ENCODE data around the gene ITGB1BP1. TPM values are rescaled to one million over a fixed set of nuclear protein-coding genes. Genes with fewer than 3 reads are reported as not detected.

The ITGB1BP1 gene
- total RNA-seq, 1 donor from 2014 or later: 97.3 TPM

DNA sequence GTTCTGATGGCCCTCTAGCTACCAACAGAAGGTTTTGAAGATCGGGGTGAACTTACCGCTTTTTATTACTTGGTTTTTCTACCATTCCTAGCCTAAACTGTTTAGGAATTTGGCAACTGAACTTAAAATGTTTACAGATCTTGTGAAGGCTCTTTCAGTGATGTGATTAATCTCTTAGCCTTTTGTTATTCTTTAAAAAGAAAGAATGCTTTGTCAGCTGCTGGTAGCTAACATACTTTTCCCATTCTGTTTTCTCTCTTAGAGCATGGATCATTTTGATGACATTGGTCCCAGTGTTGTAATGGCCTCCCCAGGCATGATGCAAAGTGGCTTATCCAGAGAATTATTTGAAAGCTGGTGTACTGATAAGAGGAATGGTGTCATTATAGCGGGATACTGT is 18.2 kb upstream of the ITGB1BP1 start:
- Mint-ChIP-seq H3K36me3 (ENCODE audit: low read depth, unreplicated experiment) (peaks cover 27% of the 10 kb centered on the region), H3K27me3 (ENCODE audit: unreplicated experiment) (no peaks in the 10 kb centered on the region)
- no peak for DNase-seq (ENCODE audit: low spot score)

DNA sequence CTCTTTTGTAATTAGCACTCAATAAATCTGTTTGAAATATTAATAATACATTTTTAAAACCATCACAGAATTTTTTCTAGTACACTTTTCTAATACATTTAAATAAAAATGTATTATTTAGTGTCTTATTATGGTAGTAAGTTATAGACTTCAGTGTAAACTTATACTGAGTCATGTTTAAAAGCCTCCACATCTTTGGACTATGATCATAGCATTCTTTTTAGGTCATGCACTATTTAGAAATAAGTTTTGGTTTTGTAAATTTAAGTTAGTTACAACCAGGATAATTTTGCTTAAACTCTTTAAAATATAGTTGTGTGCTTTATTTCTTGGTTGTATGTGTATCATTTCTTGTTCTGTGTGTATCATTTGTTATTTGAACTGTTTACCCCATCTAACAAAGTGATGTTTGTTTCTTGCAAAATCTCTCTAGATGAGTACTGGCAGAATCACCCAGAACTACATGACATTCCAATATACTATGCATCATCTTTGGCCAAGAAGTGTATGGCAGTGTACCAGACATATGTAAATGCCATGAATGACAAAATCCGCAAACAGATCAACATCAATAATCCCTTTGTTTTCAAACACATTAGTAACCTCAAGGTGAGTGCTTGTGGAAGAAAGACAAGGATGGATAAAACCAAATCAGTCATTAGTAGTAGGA is 16.9 kb upstream of the ITGB1BP1 start:
- Mint-ChIP-seq H3K4me3 (ENCODE audit: unreplicated experiment) (no peak overlapping the region), H3K9me3 (ENCODE audit: unreplicated experiment) (no peaks in the 10 kb centered on the region), H3K27ac (ENCODE audit: unreplicated experiment) (no peak overlapping the region), H3K36me3 (ENCODE audit: low read depth, unreplicated experiment) (peaks cover 22% of the 10 kb centered on the region), H3K4me1 (ENCODE audit: unreplicated experiment) (no peaks in the 10 kb centered on the region), H3K27me3 (ENCODE audit: unreplicated experiment) (no peaks in the 10 kb centered on the region)
- TF ChIP-seq, protein P1, sequence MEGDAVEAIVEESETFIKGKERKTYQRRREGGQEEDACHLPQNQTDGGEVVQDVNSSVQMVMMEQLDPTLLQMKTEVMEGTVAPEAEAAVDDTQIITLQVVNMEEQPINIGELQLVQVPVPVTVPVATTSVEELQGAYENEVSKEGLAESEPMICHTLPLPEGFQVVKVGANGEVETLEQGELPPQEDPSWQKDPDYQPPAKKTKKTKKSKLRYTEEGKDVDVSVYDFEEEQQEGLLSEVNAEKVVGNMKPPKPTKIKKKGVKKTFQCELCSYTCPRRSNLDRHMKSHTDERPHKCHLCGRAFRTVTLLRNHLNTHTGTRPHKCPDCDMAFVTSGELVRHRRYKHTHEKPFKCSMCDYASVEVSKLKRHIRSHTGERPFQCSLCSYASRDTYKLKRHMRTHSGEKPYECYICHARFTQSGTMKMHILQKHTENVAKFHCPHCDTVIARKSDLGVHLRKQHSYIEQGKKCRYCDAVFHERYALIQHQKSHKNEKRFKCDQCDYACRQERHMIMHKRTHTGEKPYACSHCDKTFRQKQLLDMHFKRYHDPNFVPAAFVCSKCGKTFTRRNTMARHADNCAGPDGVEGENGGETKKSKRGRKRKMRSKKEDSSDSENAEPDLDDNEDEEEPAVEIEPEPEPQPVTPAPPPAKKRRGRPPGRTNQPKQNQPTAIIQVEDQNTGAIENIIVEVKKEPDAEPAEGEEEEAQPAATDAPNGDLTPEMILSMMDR (IDR thresholded peaks at IDR 0.05; ENCODE audit: unreplicated experiment): no peak
- no peak for DNase-seq (ENCODE audit: low spot score)

More for the DNA sequence above, 18.2 kb upstream of the ITGB1BP1 start:
- TF ChIP-seq, protein P1 (IDR thresholded peaks at IDR 0.05; ENCODE audit: unreplicated experiment): no peak
- H3K4me3 Mint-ChIP-seq (ENCODE audit: unreplicated experiment): no peak overlapping the region
- H3K27ac Mint-ChIP-seq (ENCODE audit: unreplicated experiment): no peak overlapping the region
- H3K4me1 Mint-ChIP-seq (ENCODE audit: unreplicated experiment): no peaks in the 10 kb centered on the region
- no peaks in the 10 kb centered on the region for H3K9me3 Mint-ChIP-seq (ENCODE audit: unreplicated experiment)

DNA sequence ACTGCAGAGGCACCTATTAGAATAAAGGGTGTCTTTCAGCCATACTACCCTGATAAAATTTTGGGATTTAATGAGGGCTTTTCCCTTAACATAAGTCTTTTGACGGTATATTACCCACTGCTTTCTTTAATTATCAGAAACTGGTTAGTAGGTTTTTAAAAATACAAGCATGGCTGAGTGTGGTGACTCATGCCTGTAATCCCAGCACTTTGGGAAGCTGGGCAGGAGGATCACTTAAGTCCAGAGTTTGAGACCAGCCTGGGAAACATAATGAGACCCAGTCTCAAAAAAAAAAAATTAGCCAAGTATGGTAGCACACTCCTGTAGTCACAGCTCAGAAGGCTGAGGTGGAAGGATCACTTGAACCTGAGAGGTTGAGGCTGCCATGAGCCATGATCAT is 16.2 kb upstream of the ITGB1BP1 start:
- no peak overlapping the region for H3K27ac Mint-ChIP-seq (ENCODE audit: unreplicated experiment)
- H3K4me3 Mint-ChIP-seq (ENCODE audit: unreplicated experiment): no peak overlapping the region
- no peaks in the 10 kb centered on the region for H3K4me1 Mint-ChIP-seq (ENCODE audit: unreplicated experiment)
- no peaks in the 10 kb centered on the region for H3K9me3 Mint-ChIP-seq (ENCODE audit: unreplicated experiment)
- no peak for DNase-seq (ENCODE audit: low spot score)
- H3K36me3 Mint-ChIP-seq (ENCODE audit: low read depth, unreplicated experiment): peaks cover 17% of the 10 kb centered on the region
- TF ChIP-seq, protein P1 (IDR thresholded peaks at IDR 0.05; ENCODE audit: unreplicated experiment): no peak
- no peaks in the 10 kb centered on the region for H3K27me3 Mint-ChIP-seq (ENCODE audit: unreplicated experiment)

DNA sequence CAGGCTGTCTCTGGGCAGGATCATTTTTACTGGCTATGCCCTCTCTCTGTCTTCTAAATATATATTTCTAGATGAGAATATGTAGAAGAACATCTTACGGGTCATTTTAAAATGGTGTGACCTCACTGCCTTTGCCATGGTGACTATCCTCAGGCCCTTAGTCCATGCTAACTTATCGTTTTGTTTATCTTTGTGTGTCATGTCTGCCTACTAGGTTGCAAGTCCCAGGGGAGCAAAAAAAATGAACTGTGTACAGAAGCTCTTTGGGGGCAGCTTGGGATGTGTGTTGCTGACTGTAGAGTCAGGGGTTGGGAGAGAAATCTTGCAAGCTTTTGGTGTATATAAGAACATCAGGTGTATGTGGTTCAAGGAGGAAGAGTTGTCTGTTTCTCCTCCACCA is 11.2 kb upstream of the ITGB1BP1 start:
- no peaks in the 10 kb centered on the region for H3K9me3 Mint-ChIP-seq (ENCODE audit: unreplicated experiment)
- TF ChIP-seq, protein P1 (IDR thresholded peaks at IDR 0.05; ENCODE audit: unreplicated experiment): no peak
- H3K4me3 Mint-ChIP-seq (ENCODE audit: unreplicated experiment): no peak overlapping the region
- peaks cover 14% of the 10 kb centered on the region for H3K36me3 Mint-ChIP-seq (ENCODE audit: low read depth, unreplicated experiment)
- no peak for DNase-seq (ENCODE audit: low spot score)
- no peaks in the 10 kb centered on the region for H3K27me3 Mint-ChIP-seq (ENCODE audit: unreplicated experiment)
- H3K4me1 Mint-ChIP-seq (ENCODE audit: unreplicated experiment): no peaks in the 10 kb centered on the region
- H3K27ac Mint-ChIP-seq (ENCODE audit: unreplicated experiment): no peak overlapping the region
